Non-pigmented ciliary epithelial cell (primary cell): Measurements from ENCODE around the gene FHIP1B.
A peak's percentile ranks its signal among the peaks of the same experiment; 100 is the strongest.
"Not testable (repeated sequence)": the region's sequence is repeated elsewhere in the genome, so short reads cannot be mapped to it uniquely, and the experiment has no call there.

Source experiments
- DNase-seq: peaks from one replicate; pipeline ENCODE4 v3.0.0-alpha.2; 2010; ENCODE audit warnings: low read depth

The FHIP1B gene

GRCh38 chr11:6234387-6235107 lies at the start of gene FHIP1B:
Gene FHIP1B (minus strand): TSS chr11:6234636. CDS start chr11:6224516, 10,120 bp downstream.
- peak; percentile 99 for DNase-seq

GRCh38 chr11:6283453-6284023 lies 49.1 kb upstream of the FHIP1B start:
- no peak for DNase-seq

- DNase-seq, result not testable (repeated sequence)
These were observed 46.4 kb upstream of the FHIP1B start for GRCh38 chr11:6280809-6281208.

GRCh38 chr11:6273188-6273587 lies 38.8 kb upstream of the FHIP1B start:
- DNase-seq, result no peak

DNA sequence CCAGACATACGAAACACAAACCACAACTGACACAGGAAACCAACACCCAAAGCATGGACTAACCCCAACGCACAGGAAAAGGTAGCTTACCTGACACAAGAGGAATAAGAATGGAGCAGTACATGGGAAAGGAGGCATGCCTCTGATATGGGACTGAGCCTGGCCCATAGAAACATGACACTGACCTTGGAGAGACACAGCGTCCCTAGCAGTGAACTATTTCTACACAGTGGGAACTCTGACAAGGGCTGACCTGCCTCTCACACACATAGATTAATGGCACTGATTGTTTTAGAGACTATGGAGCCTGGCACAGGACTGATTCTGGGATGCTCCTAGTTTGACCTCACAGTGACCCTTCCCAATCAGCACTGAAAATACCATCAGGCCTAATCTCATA lies 37.2 kb upstream of the FHIP1B start:
- DNase-seq, result no peak

DNA sequence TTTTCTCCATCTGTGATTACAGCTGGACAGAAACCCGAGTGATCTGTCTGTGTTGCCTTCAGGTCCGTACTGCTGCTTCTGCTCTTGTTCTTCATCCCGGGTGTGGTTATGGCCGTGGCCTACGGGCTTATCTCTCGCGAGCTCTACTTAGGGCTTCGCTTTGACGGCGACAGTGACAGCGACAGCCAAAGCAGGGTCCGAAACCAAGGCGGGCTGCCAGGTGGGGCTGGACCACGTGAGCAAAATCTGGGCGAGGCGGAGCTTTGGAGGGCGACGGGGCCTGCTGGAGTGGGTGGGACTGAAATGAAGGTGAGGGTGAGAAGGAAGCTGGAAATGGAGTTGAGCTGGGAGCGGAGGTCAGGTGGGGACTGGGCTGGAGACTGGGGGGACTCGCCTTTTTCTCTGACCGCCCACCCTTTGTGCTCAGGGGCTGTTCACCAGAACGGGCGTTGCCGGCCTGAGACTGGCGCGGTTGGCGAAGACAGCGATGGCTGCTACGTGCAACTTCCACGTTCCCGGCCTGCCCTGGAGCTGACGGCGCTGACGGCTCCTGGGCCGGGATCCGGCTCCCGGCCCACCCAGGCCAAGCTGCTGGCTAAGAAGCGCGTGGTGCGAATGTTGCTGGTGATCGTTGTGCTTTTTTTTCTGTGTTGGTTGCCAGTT lies 36.3 kb upstream of the FHIP1B start:
- DNase-seq, result no peak

DNA sequence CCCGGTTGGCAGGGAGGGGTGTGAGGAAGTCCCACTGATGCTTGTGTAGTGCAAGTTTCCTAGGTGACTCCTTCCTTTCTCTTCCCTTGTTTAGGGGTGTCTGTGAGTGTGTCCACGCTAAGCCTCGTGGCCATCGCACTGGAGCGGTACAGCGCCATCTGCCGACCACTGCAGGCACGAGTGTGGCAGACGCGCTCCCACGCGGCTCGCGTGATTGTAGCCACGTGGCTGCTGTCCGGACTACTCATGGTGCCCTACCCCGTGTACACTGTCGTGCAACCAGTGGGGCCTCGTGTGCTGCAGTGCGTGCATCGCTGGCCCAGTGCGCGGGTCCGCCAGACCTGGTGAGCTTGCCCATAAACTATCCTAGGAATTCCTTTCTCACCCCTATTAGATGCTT lies 35.6 kb upstream of the FHIP1B start:
- DNase-seq, result no peak

DNA sequence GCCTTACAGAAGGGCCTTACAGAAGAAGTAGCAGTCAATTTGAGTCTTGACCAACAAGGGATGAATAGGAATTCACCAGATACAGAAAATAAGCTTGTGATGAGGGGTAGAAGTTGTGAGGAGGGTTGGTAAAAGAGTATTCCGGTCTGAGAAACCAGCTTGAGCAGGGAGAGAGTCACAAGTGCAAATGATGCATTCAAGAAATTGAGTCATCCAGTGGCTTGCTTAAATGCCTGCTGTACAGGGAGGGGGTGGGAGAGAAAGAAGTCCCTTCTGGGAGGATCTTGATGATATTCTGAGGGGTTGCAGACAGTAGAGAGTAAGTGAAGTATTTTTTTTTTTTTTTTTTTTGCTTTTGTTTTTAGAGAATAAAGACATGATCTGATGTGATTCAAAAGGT lies 34.4 kb upstream of the FHIP1B start:
- no peak for DNase-seq

- no peak for DNase-seq
These were observed 29.2 kb upstream of the FHIP1B start for GRCh38 chr11:6263662-6264061.

GRCh38 chr11:6260207-6260726 lies 25.8 kb upstream of the FHIP1B start:
- DNase-seq, result no peak

GRCh38 chr11:6258571-6259081 lies 24.2 kb upstream of the FHIP1B start:
- DNase-seq, result no peak

DNA sequence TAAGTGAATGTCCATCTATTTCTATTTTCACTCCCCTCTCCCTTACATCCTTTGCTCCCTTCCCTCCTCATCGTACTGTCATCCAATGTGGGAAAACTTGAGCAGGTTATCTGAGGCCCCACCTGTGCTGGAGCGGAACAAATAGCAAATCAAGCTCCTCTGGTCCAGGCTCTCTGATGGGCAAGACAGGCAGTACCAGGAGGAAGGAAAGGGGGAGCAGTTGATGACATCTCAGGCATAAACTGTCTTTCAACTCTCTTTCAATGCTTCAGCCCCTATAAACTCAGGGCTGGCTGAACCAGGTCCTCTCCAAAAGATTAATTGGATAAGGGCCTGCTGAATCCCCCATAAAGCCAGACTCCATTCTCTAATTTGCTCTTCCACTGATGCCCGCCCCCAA lies 23.7 kb upstream of the FHIP1B start:
- no peak for DNase-seq

- DNase-seq, result no peak
These were observed 18.8 kb upstream of the FHIP1B start for GRCh38 chr11:6253197-6253596.

- peak; percentile 19 for DNase-seq
These were observed 17.6 kb upstream of the FHIP1B start for GRCh38 chr11:6251990-6252473.

- DNase-seq, result peak; percentile 31
These were observed 16.8 kb upstream of the FHIP1B start for GRCh38 chr11:6251120-6251733.

GRCh38 chr11:6249770-6250555 lies 15.5 kb upstream of the FHIP1B start:
- DNase-seq, result peak; percentile 35

DNA sequence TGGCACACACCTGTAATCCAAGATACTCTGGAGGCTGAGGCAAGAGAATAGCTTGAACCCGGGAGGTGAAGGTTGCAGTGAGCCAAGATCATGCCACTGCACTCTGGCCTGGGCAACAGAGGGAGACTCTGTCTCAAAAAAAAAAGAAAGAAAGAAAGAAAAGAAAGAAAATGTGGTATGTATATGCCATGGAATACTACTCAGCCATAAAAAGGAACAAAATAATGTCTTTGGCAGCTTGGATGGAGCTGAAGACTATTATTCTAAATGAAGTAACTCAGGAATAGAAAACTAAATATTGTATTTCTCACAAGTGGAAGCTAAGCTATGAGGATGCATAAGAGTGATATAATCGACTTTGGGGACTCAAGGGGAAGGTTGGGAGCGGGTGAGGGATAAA lies 14.5 kb upstream of the FHIP1B start:
- DNase-seq, result not testable (repeated sequence)

- no peak for DNase-seq
These were observed 13.8 kb upstream of the FHIP1B start for GRCh38 chr11:6248248-6248647.

- no peak for DNase-seq
These were observed 11.1 kb upstream of the FHIP1B start for GRCh38 chr11:6245536-6245935.

GRCh38 chr11:6241316-6241715 lies 6.9 kb upstream of the FHIP1B start:
- no peak for DNase-seq

- DNase-seq, result no peak
These were observed 6.3 kb upstream of the FHIP1B start for GRCh38 chr11:6240781-6241180.

DNA sequence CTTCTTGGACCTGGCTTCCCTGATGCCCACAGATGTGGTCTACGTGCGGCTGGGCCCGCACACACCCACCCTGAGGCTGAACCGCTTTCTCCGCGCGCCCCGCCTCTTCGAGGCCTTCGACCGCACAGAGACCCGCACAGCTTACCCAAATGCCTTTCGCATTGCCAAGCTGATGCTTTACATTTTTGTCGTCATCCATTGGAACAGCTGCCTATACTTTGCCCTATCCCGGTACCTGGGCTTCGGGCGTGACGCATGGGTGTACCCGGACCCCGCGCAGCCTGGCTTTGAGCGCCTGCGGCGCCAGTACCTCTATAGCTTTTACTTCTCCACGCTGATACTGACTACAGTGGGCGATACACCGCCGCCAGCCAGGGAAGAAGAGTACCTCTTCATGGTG lies 5.7 kb upstream of the FHIP1B start:
- DNase-seq, result no peak
